Skin epidermis (tissue), 12 donors: Measurements from ENCODE around the gene ABL1.

Experiments used
- H3K27ac ChIP-seq, 21 experiments: fragments of 200-600 bp; sonication (generic) in 11 of 21; one replicate each; pipeline ENCODE4 v1.5.0; 2020; ENCODE audit warnings: mild to moderate bottlenecking in 3 of 21, inconsistent platforms in 2 of 21, moderate library complexity in 2 of 21
- H3K4me3 ChIP-seq, 7 experiments: fragments of 200-600 bp; sonication (generic) in 2 of 7; one replicate each; pipeline ENCODE4 v1.5.0; 2020; ENCODE audit warnings: inconsistent platforms in 2 of 7, mild to moderate bottlenecking in 2 of 7, moderate library complexity in 1 of 7

ABL1 gene

DNA sequence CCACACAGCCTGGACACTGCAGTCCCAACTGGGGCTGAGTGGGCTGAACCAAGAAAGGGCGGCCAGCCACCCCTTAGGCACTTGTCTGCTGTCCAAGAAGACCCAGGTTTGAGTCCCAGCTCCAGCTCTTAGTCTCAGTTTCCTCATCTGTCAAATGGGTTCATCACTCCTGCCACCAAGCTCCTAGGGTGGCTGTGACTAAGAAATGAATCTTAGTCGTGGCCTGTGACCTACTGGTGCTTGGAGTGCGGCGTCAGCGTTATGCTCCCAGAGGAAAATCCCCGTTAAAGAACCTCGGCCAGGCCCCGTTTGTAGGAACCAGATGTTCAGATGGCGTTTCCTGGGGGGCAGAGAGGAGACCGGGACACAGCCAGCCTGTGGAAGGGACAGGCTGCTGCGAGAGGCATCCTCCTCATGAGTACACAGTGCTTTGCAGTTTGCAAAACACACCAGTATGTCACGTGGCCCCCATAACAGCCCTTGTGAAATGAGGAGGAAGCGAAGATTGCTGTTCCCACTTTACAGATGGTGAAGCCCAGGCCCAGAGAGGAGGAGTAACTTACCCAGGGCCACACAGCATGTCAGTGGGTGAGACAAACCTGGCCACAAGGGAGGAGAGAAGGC is 100.7 kb downstream of the ABL1 start:
- H3K4me3 ChIP-seq: no peak overlapping the region
- H3K27ac ChIP-seq: no peak overlapping the region

DNA sequence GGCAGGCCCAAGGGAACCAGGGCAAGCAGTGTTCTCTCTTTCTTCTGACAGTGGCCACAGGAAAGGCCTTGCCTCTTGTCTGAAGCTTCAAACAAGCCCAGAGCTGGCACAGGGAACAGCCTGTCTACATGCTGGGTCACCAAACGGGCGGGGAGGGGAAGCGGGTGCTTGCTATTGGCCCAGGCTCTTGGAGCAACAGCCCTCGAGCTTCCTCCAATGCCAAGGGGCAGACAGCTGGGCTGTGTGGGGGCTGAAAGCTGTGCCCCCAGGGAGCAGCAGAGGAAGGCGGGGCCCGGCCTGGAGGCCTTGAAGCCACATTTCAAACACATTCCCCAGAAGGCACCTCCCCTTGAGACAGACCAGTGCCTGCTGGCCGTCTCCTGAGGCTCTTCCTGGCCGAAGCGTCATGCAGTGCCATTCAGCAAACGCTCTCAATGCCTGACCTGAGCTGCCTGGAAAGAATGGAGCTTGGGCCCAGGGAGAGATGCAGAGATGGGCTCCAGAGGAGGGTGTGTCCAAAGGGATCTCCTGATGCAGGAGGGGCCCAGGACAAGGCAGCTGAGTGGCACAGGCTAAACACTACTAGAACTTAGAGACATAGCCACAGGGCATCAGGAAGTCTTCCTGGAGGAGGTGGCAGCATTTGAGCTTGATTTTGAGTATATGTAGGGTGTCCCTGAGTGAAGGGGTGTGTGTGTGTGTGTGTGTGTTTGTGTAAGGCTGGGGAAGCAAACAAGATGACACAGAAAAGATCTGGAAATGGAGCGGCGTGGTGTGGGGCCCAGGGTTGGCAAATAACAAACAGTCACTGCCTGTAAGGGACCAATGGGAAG is 101.4 kb downstream of the ABL1 start:
- Histone ChIP-seq H3K4me3 (no peak overlapping the region), H3K27ac (no peak overlapping the region)
